ENCODE results near the gene CALB2. TPM values are rescaled to one million over a fixed set of nuclear protein-coding genes. Genes with fewer than 3 reads are reported as not detected.

The CALB2 gene
- total RNA-seq, 1 donor from 2014 or later: not detected

DNA sequence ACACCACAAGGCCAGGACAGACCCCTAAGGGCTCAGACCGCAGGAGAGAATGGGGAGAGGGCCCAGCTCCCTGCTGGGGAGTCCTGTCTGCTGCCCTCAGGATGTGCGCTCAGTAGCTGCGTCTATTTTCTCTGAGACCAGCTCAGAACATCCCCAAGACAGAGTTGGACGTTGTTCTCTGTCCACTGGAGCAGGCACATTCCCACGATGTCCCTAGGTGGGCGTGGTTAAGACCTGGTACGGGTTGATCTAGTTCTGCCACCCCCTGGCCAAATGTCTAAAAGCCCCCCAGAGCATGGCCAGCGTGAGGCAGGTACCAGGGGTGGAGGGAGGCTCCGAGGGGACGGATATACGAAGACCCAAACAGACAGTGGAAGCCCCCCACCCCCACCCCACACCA, 842 bp upstream of the CALB2 start:
- TF ChIP-seq, protein P1, sequence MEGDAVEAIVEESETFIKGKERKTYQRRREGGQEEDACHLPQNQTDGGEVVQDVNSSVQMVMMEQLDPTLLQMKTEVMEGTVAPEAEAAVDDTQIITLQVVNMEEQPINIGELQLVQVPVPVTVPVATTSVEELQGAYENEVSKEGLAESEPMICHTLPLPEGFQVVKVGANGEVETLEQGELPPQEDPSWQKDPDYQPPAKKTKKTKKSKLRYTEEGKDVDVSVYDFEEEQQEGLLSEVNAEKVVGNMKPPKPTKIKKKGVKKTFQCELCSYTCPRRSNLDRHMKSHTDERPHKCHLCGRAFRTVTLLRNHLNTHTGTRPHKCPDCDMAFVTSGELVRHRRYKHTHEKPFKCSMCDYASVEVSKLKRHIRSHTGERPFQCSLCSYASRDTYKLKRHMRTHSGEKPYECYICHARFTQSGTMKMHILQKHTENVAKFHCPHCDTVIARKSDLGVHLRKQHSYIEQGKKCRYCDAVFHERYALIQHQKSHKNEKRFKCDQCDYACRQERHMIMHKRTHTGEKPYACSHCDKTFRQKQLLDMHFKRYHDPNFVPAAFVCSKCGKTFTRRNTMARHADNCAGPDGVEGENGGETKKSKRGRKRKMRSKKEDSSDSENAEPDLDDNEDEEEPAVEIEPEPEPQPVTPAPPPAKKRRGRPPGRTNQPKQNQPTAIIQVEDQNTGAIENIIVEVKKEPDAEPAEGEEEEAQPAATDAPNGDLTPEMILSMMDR (IDR thresholded peaks at IDR 0.05): no peak
- Mint-ChIP-seq H3K9me3 (no peaks in the 10 kb centered on the region), H3K4me3 (no peak overlapping the region), H3K36me3 (ENCODE audit: low read depth) (no peaks in the 10 kb centered on the region), H3K27ac (no peak overlapping the region), H3K27me3 (peaks cover 26% of the 10 kb centered on the region), H3K4me1 (peaks cover 3% of the 10 kb centered on the region)
- ChIA-PET CTCF (interaction anchor here (1.1 to 1.3 kb wide), 3 partner anchors 14 to 142 kb away, joined by 3 to 4 read pairs (median 4); no protein-coding TSS in a partner anchor), POLR2A (no interaction called here)
- intact Hi-C loops (cut with micrococcal nuclease): loop anchor here (1.0 to 2.0 kb wide), 2 partner anchors 142 to 587 kb away; no protein-coding TSS in a partner anchor
- DNase-seq (no peak), ATAC-seq (ENCODE audit: low read depth) (no peak)

DNA sequence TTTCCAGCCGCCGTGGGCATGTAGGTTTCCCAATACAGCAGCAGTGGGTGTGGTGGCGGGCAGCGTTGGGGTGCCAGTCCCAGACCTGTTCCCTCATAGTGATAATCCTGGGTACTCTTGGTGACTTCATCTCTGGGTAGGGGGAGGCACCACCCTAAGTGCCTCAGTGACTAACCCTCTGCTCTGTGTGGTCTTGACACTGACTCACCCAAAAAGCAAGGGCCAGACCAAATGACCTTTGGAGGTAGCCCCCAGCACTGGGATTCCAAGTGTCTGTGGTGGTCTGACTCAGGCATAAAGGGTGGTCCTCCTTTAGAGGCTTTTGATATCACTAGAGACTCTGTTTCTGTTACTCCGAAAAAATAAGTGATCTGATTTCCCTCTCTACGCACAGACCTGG, 908 bp downstream of the CALB2 start:
- no peaks in the 10 kb centered on the region for H3K9me3 Mint-ChIP-seq
- intact Hi-C loops (cut with micrococcal nuclease): loop anchor here (2.0 kb wide), 1 partner anchor 589 kb away; no protein-coding TSS in a partner anchor
- TF ChIP-seq, protein P1 (IDR thresholded peaks at IDR 0.05): no peak
- ATAC-seq (ENCODE audit: low read depth) (no peak), DNase-seq (no peak)
- peaks cover 3% of the 10 kb centered on the region for H3K4me1 Mint-ChIP-seq
- H3K27me3 Mint-ChIP-seq: peaks cover 26% of the 10 kb centered on the region
- no peak overlapping the region for H3K27ac Mint-ChIP-seq
- POLR2A ChIA-PET: no interaction called here
- no peaks in the 10 kb centered on the region for H3K36me3 Mint-ChIP-seq (ENCODE audit: low read depth)
- CTCF ChIA-PET: no interaction called here
- no peak overlapping the region for H3K4me3 Mint-ChIP-seq

DNA sequence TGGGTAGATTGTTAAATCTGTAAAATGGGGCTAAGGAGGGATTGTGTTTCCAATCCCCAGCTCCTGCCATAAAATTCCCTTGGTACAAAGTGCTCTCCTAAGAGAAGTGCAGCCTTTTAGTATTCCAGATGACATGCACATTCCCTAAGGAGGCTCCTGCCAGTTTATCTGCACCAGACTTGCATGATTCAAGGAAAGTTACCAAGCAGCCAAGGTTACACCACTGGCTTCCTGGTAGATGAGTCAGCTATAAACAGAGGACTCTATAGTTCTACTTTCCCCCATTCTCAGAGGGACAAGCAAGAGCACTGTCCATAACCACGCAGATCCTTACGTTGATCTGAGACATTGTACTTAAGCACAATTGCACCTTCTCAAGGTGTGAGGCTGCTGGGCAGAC, 1.9 kb downstream of the CALB2 start:
- DNase-seq (no peak), ATAC-seq (ENCODE audit: low read depth) (no peak)
- CTCF ChIA-PET: no interaction called here
- Mint-ChIP-seq H3K27ac (no peak overlapping the region), H3K27me3 (peaks cover 26% of the 10 kb centered on the region), H3K4me1 (peaks cover 3% of the 10 kb centered on the region), H3K36me3 (ENCODE audit: low read depth) (no peaks in the 10 kb centered on the region), H3K9me3 (no peaks in the 10 kb centered on the region), H3K4me3 (no peak overlapping the region)
- intact Hi-C loops (cut with micrococcal nuclease): no loop called here
- TF ChIP-seq, protein P1 (IDR thresholded peaks at IDR 0.05): no peak
- POLR2A ChIA-PET: no interaction called here

DNA sequence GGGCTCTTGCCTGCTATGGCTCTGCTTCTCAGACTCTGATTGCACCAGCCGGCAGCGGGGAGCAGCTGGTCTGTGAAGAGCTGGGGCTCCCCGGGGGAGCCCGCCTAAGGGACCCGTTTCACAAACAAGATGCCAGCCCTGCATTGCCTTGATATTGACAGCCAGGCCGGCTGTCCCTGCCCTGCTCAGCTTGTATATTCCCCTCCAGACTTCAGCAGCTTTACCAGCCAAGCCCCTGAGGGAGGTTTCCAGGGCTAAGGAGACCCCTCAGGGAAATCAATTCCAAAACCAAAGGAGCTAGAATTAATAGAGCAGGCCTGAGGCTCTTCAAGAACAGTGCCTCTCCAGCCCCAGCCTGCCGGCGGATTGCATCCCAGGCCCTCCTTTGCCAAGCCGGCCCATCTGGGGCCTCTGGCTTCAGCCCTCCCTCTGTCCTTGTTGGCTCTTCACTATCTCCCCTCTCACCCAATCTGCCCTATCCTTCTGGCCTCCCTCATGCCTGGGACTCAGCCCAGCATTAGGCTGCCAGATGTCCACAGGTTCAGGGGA, 5.7 kb downstream of the CALB2 start:
- CTCF ChIA-PET: no interaction called here
- Mint-ChIP-seq H3K27me3 (peaks cover 24% of the 10 kb centered on the region), H3K27ac (no peak overlapping the region), H3K4me3 (no peak overlapping the region), H3K9me3 (no peaks in the 10 kb centered on the region), H3K36me3 (ENCODE audit: low read depth) (no peaks in the 10 kb centered on the region), H3K4me1 (no peaks in the 10 kb centered on the region)
- TF ChIP-seq, protein P1 (IDR thresholded peaks at IDR 0.05): no peak
- ATAC-seq (ENCODE audit: low read depth) (no peak), DNase-seq (no peak)
- POLR2A ChIA-PET: no interaction called here
- intact Hi-C loops (cut with micrococcal nuclease): no loop called here

DNA sequence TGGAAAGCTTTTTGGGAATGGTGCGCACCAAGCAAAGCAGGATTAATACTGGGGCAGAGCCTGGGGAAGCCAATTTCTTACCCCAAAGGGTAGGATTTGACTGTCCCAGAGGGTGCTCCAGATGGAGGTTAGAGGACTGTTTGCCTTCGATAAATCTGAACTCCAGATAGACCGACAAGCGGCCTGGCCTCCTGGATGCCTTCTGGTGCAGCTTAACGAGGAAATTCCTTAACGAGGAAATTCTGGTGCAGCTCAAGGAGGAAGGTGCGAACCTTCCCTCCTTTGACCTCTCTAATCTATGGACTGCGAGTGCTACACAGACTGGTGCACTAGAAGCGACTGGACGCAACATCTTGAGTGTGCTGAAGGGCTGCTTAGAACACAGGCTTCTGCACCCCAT, 6.5 kb downstream of the CALB2 start:
- Mint-ChIP-seq H3K4me1 (no peaks in the 10 kb centered on the region), H3K4me3 (no peak overlapping the region), H3K36me3 (ENCODE audit: low read depth) (no peaks in the 10 kb centered on the region), H3K9me3 (no peaks in the 10 kb centered on the region), H3K27ac (no peak overlapping the region), H3K27me3 (peaks cover 18% of the 10 kb centered on the region)
- ATAC-seq (ENCODE audit: low read depth) (no peak), DNase-seq (no peak)
- ChIA-PET CTCF (interaction anchor here (1.0 kb wide), 1 partner anchor 12 kb away, joined by 3 read pairs; no protein-coding TSS in a partner anchor), POLR2A (no interaction called here)
- TF ChIP-seq, protein P1 (IDR thresholded peaks at IDR 0.05): no peak
- intact Hi-C loops (cut with micrococcal nuclease): no loop called here

Data from activated B cell treated with CpG ODN at 0.5 μM for 24 hours (primary cell).